Ishikawa (cell line): ENCODE measurements around the gene TMEM200A.

ENCODE experiments used
- CEBPB ChIP-seq: IDR thresholded peaks from 2 replicates; pipeline ENCODE4 v1.6.1; 2012
- CREB1 ChIP-seq: IDR thresholded peaks from 2 replicates; pipeline ENCODE4 v1.6.1; 2012; ENCODE audit warnings: low read depth
- EGR1 ChIP-seq: IDR thresholded peaks from 2 replicates; pipeline ENCODE4 v1.6.1; 2012
- EP300 ChIP-seq: IDR thresholded peaks from 2 replicates; pipeline ENCODE4 v1.6.1; 2012; ENCODE audit warnings: borderline replicate concordance
- FOXM1 ChIP-seq: IDR thresholded peaks from 2 replicates; pipeline ENCODE4 v1.6.1; 2012; ENCODE audit warnings: low read depth, borderline replicate concordance
- NFIC ChIP-seq: IDR thresholded peaks from 2 replicates; pipeline ENCODE4 v1.6.1; 2012
- RAD21 ChIP-seq: IDR thresholded peaks from 2 replicates; pipeline ENCODE4 v1.6.1; 2012; ENCODE audit warnings: low read depth
- TAF1 ChIP-seq: IDR thresholded peaks from 2 replicates; pipeline ENCODE4 v1.6.1; 2012; ENCODE audit warnings: low read depth, mild to moderate bottlenecking
- TCF12 ChIP-seq: IDR thresholded peaks from 2 replicates; pipeline ENCODE4 v1.6.1; 2012; ENCODE audit warnings: low read depth
- TEAD4 ChIP-seq: IDR thresholded peaks from 2 replicates; pipeline ENCODE4 v1.6.1; 2012
- YY1 ChIP-seq: IDR thresholded peaks from 2 replicates; pipeline ENCODE4 v1.6.1; 2012; ENCODE audit warnings: low read depth
- ZBTB7A ChIP-seq: IDR thresholded peaks from 2 replicates; pipeline ENCODE4 v1.6.1; 2012; ENCODE audit warnings: low read depth
- TF ChIP-seq, protein P1 (sequence below): IDR thresholded peaks from 2 replicates; pipeline ENCODE4 v1.6.1; 2012; ENCODE audit warnings: low read depth, mild to moderate bottlenecking
- TF ChIP-seq, protein P2 (sequence below): IDR thresholded peaks from 2 replicates; pipeline ENCODE4 v1.6.1; 2012
- TF ChIP-seq, protein P3 (sequence below): IDR thresholded peaks from 2 replicates; pipeline ENCODE4 v1.6.1; 2012

Gene TMEM200A

DNA sequence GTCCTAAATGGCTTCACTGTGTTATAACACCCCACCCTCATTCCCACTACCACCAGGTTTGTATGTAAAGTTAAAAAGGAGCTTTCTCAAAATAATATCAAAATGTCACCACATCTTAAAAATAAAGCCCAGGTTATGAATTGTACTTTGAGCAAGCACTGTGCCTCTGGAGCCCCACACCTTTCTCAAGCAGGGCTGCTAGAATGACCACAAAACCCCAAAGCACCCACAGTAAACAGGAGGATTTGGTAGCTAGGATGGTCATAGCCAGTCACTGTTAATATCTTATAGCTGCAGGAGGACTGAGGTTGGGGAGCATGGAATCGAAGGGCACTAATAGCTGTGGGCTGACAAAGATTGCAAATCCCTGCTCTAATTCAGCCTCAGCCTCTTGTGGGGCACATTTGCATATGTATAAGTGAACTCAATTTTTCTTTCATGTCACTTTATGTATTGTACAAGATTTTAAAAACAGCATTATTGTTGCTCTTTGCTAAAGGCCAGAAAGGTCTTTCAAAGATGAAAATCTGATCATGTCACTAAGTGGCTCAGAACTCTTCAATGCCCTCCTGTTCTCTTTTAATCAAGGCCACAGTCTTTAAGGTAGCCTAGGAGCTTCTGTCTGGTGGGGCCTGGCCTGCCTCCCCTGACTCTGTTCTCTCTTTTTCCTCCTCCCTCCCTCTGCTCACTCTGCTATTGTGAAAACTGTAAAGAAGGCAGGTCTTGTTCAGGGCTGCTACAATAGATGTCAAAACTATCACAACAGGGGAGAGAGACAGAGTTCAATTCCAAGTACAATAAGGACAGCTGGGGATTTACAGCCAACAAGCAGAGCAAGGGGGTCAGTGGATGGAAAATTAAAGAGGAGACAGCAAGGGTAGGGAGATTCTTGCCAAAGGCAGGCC, 101.6 kb downstream of the TMEM200A start:
- no peak for TF ChIP-seq YY1
- no peak for TF ChIP-seq TEAD4

GRCh38 chr6:130470766-130471165, 104.9 kb downstream of the TMEM200A start:
- TF ChIP-seq CEBPB (no peak), CREB1 (no peak), ZBTB7A (no peak), TEAD4 (no peak), YY1 (no peak), EP300 (no peak), NFIC (no peak), EGR1 (no peak), TAF1 (no peak), TCF12 (no peak), FOXM1 (no peak), RAD21 (no peak)
- TF ChIP-seq, protein P1, sequence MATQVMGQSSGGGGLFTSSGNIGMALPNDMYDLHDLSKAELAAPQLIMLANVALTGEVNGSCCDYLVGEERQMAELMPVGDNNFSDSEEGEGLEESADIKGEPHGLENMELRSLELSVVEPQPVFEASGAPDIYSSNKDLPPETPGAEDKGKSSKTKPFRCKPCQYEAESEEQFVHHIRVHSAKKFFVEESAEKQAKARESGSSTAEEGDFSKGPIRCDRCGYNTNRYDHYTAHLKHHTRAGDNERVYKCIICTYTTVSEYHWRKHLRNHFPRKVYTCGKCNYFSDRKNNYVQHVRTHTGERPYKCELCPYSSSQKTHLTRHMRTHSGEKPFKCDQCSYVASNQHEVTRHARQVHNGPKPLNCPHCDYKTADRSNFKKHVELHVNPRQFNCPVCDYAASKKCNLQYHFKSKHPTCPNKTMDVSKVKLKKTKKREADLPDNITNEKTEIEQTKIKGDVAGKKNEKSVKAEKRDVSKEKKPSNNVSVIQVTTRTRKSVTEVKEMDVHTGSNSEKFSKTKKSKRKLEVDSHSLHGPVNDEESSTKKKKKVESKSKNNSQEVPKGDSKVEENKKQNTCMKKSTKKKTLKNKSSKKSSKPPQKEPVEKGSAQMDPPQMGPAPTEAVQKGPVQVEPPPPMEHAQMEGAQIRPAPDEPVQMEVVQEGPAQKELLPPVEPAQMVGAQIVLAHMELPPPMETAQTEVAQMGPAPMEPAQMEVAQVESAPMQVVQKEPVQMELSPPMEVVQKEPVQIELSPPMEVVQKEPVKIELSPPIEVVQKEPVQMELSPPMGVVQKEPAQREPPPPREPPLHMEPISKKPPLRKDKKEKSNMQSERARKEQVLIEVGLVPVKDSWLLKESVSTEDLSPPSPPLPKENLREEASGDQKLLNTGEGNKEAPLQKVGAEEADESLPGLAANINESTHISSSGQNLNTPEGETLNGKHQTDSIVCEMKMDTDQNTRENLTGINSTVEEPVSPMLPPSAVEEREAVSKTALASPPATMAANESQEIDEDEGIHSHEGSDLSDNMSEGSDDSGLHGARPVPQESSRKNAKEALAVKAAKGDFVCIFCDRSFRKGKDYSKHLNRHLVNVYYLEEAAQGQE = no peak
- TF ChIP-seq, protein P2, sequence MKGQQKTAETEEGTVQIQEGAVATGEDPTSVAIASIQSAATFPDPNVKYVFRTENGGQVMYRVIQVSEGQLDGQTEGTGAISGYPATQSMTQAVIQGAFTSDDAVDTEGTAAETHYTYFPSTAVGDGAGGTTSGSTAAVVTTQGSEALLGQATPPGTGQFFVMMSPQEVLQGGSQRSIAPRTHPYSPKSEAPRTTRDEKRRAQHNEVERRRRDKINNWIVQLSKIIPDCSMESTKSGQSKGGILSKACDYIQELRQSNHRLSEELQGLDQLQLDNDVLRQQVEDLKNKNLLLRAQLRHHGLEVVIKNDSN = no peak
- TF ChIP-seq, protein P3, sequence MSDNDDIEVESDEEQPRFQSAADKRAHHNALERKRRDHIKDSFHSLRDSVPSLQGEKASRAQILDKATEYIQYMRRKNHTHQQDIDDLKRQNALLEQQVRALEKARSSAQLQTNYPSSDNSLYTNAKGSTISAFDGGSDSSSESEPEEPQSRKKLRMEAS = no peak

DNA sequence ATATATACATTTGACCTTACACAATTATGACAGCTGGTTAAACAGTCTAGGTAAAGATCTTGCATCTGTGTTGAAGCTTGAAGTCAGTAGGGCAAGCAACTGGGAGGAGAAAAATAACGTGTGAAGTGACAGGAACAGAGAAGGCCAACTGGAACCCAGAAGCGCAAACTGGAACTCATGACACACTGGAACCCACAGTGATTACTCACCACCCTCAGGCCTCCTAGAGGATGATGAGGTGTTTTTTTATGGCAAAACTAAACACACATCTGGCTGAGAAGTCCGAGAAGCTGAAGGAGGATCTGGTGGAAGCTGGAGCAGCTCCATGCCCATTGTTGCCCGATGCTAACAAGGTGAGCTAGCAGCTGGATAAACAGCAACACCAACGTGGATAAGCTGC, 108.1 kb downstream of the TMEM200A start:
- TF ChIP-seq EGR1 (no peak), RAD21 (no peak), NFIC (no peak), CREB1 (no peak), YY1 (no peak), TAF1 (no peak), CEBPB (no peak), EP300 (no peak), TEAD4 (no peak), FOXM1 (no peak), TCF12 (no peak), ZBTB7A (no peak)
- TF ChIP-seq, protein P1 = no peak
- TF ChIP-seq, protein P2 = no peak
- TF ChIP-seq, protein P3 = no peak

DNA sequence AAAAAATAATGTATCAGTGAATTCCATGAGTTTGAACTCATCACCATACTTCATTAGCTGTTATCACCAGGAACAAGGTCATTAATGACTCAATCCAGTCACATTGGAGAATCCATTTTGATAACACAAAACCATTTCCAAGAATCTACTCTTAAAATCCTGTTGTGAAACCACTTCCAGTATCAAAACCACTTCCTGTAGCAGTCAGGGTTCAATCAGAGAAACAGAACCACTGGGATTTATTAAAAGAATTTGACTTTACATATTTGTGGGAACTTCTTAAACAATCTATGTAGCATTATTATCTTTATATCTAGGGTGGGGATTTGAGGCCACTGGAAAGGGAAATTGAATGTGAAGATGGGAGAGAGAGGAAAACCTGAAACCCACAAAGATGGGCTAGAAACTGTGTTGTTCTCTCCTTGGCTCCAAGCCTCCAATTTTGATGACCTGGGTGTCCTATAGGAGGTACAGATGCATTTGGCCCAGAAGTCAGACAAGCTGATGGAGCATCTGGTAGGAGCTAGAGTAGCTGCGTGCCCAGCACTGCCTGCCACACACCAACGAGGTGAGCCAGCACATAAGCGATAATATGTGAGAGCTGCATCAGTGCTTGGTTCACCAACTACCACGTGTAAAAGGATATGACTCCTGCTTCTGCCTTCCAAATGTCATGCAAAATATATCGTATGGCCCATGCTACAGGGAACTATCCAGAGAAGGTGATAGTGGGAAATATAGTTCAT, 117.0 kb downstream of the TMEM200A start:
- TF ChIP-seq EP300 (no peak), CEBPB (no peak), RAD21 (no peak), CREB1 (no peak), EGR1 (no peak)
- TF ChIP-seq, protein P1 = no peak
- TF ChIP-seq, protein P2 = no peak
